Measurements from ENCODE around the gene SLC6A13. TPM values are rescaled to one million over a fixed set of nuclear protein-coding genes. Genes with fewer than 3 reads are reported as not detected.

SLC6A13 gene
- polyA plus RNA-seq, 2 of the 4 experiments (the other 2 are of a cell fraction): 0.43 to 0.49 TPM

GRCh38 chr12:176321-177181 lies 86.1 kb downstream of the SLC6A13 start (continued):
- no peak for TF ChIP-seq EHF (CRISPR knock-in tag; IDR thresholded peaks at IDR 0.05)
- TF ChIP-seq HOXB13 (CRISPR knock-in tag; IDR thresholded peaks at IDR 0.05; ENCODE audit: low read depth): no peak
- TF ChIP-seq ZC3H11A (IDR thresholded peaks at IDR 0.05): no peak
- TF ChIP-seq ZNF302 (CRISPR knock-in tag; IDR thresholded peaks at IDR 0.05): no peak

- Histone ChIP-seq H3K27ac (no peak overlapping the region; a peak in 1 of 6 replicates), H3K4me2 (no peak overlapping the region), H3K4me1 (peaks cover 24% of the 10 kb centered on the region), H3K4me3 (no peak overlapping the region), H3K9me3 (no peaks in the 10 kb centered on the region)
- 91% methylated on average over 13 of the region's 16 CpGs for WGBS (ENCODE audit: missing lambda C conversion rate)
- FAIRE-seq (no peak), ATAC-seq (no peak), DNase-seq (ENCODE audit: low read depth in 1 of 2, low spot score in 1 of 2) (no peak)
- TF ChIP-seq REST (IDR thresholded peaks at IDR 0.05) (no peak), CEBPB (IDR thresholded peaks at IDR 0.05) (no peak), FOSL2 (IDR thresholded peaks at IDR 0.05) (no peak), FOSL2 (CRISPR knock-in tag; IDR thresholded peaks at IDR 0.05) (no peak), RCOR1 (IDR thresholded peaks at IDR 0.05; ENCODE audit: low read depth, low read length) (no peak), RARB (CRISPR knock-in tag; IDR thresholded peaks at IDR 0.05) (no peak), CTCF (IDR thresholded peaks at IDR 0.05) (no peak), CHD2 (IDR thresholded peaks at IDR 0.05; ENCODE audit: low read length, partially characterized antibody) (no peak), CBX8 (IDR thresholded peaks at IDR 0.05) (no peak), KDM1A (IDR thresholded peaks at IDR 0.05; ENCODE audit: low read depth) (no peak), USF2 (IDR thresholded peaks at IDR 0.05) (no peak), ESRRA (IDR thresholded peaks at IDR 0.05; ENCODE audit: borderline replicate concordance, low read length) (no peak)
- ChIA-PET CTCF (interaction anchor here (1.3 to 4.2 kb wide), 3 partner anchors 13 to 22 kb away, joined by 7 to 20 read pairs (median 11); no protein-coding TSS in a partner anchor), POLR2A (no interaction called here)
Observed at GRCh38 chr12:175759-176158, 86.9 kb downstream of the SLC6A13 start.

GRCh38 chr12:175250-175649 lies 87.4 kb downstream of the SLC6A13 start:
- H3K27ac ChIP-seq: no peak overlapping the region
- peaks cover 24% of the 10 kb centered on the region for H3K4me1 ChIP-seq
- CTCF ChIA-PET: interaction anchor here (1.3 to 4.2 kb wide), 2 partner anchors 14 to 22 kb away, joined by 7 to 20 read pairs; no protein-coding TSS in a partner anchor
- WGBS (ENCODE audit: missing lambda C conversion rate): 76% methylated on average over 10 of the region's 10 CpGs
- FAIRE-seq: no peak
- TF ChIP-seq PHF8 (IDR thresholded peaks at IDR 0.05; ENCODE audit: borderline replicate concordance, low read depth): no peak
- no peak for TF ChIP-seq ZFP36 (IDR thresholded peaks at IDR 0.05; ENCODE audit: borderline replicate concordance, partially characterized antibody)
- TF ChIP-seq FOSL2 (IDR thresholded peaks at IDR 0.05): no peak
- no peak for TF ChIP-seq FOSL2 (CRISPR knock-in tag; IDR thresholded peaks at IDR 0.05)
- TF ChIP-seq HOXB13 (CRISPR knock-in tag; IDR thresholded peaks at IDR 0.05; ENCODE audit: low read depth): no peak
- TF ChIP-seq CTCF (IDR thresholded peaks at IDR 0.05): no peak
- no peak for TF ChIP-seq ATOH8 (CRISPR knock-in tag; IDR thresholded peaks at IDR 0.05; ENCODE audit: low read depth)
- ATAC-seq: no peak
- no peaks in the 10 kb centered on the region for H3K9me3 ChIP-seq
- no peak overlapping the region for H3K4me2 ChIP-seq
- no peak overlapping the region for H3K4me3 ChIP-seq
- no peak for DNase-seq (ENCODE audit: low read depth in 1 of 2, low spot score in 1 of 2)
- POLR2A ChIA-PET: no interaction called here
